Thymus (tissue), 11 donors: ENCODE results near the gene SFT2D3. TPM values are rescaled to one million over a fixed set of nuclear protein-coding genes. Genes with fewer than 3 reads are reported as not detected.

Source experiments
- DNase-seq, 9 donors: peaks; one replicate each; pipeline ENCODE4 v3.0.0-alpha.2; 2013; ENCODE audit warnings: low spot score in 9 of 9, low read depth in 6 of 9, missing footprints in 1 of 9
- H3K27ac ChIP-seq, 2 donors: one replicate each; pipeline ENCODE4 v1.5.1; 2013; ENCODE audit warnings: control low read depth in 1 of 2, low read depth in 1 of 2, low read length in 1 of 2, mild to moderate bottlenecking in 1 of 2, moderate library complexity in 1 of 2
- H3K27me3 ChIP-seq, 2 donors: one replicate each; pipeline ENCODE4 v1.5.1; 2013; ENCODE audit warnings: low read length in 1 of 2; ENCODE audit not compliant: control insufficient read depth in 2 of 2, insufficient read depth in 1 of 2
- H3K36me3 ChIP-seq, 2 donors: one replicate each; pipeline ENCODE4 v1.5.1; 2013; ENCODE audit warnings: low read length in 1 of 2, mild to moderate bottlenecking in 1 of 2, moderate library complexity in 1 of 2; ENCODE audit not compliant: control insufficient read depth in 2 of 2, insufficient read depth in 2 of 2
- H3K4me1 ChIP-seq, 2 donors: one replicate each; pipeline ENCODE4 v1.5.1; 2013; ENCODE audit warnings: low read length in 2 of 2; ENCODE audit not compliant: control insufficient read depth in 2 of 2, insufficient read depth in 2 of 2
- H3K4me3 ChIP-seq, 2 donors: one replicate each; pipeline ENCODE4 v1.5.1; 2013; ENCODE audit warnings: low read length in 2 of 2, control low read depth in 1 of 2, mild to moderate bottlenecking in 1 of 2
- H3K9me3 ChIP-seq, 2 donors: one replicate each; pipeline ENCODE4 v1.5.1; 2013; ENCODE audit warnings: low read length in 1 of 2, mild to moderate bottlenecking in 1 of 2; ENCODE audit not compliant: control insufficient read depth in 2 of 2, insufficient read depth in 1 of 2
- WGBS: extraction: QIAGEN DNeasy Blood & Tissue Kit; methylation state at CpG from one replicate; pipeline ENCODE4 v1.1.7; 2013; 5-methylcytosine and 5-hydroxymethylcytosine counted together
- polyA plus RNA-seq: library from polyadenylated mRNA; stranded (reverse); fragments of 200-250 nt; gene quantifications from one replicate; pipeline ENCODE4 v1.2.3, GENCODE V29; 2013
- total RNA-seq: library from RNA; stranded (reverse); fragments of 120-200 nt; gene quantifications from one replicate; pipeline ENCODE4 v1.2.4, GENCODE V29; 2013
- donor health status: healthy.

Gene SFT2D3
- total and polyA plus RNA-seq, 2 donors, result 7.3 to 8.8 TPM

DNA sequence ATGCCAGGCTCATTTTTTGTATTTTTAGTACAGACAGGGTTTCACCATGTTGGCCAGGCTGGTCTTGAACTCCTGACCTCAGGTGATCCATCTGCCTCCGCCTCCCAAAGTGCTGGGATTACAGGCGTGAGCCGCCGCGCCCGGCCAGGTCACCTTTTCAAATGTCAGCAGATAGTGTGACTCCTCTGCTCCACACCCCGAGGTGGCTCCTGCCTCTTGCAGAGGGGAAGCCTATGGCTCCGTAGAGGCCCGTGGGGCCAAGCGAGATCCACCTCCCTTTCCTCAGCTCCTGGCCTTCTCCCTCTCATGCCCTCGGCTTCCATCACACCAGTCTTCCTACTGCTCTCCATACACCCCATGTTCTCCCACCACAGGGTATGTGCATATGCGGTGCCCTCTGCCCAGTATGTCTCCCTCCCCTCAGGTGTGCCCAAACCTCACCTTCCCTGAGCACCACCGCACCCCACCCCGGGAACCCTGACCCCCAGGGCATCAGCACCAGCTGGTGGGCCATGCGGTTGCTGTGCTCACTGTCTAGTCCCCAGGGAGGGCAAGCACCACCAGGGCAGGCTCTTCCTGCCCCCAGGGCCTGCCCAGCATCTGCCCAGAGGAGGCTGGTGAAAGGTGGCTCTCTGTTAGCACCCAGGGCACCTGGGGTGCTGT lies 44.6 kb upstream of the SFT2D3 start:
- no peak for DNase-seq
- Histone ChIP-seq H3K36me3 (no peaks in the 10 kb centered on the region), H3K27ac (no peak overlapping the region), H3K9me3 (peaks cover 0 to 5% of the 10 kb centered on the region in 2 donors), H3K4me1 (peaks cover 7 to 22% of the 10 kb centered on the region in 2 donors), H3K27me3 (no peaks in the 10 kb centered on the region), H3K4me3 (no peak overlapping the region)
- 96% methylated on average over 15 of the region's 15 CpGs for WGBS

DNA sequence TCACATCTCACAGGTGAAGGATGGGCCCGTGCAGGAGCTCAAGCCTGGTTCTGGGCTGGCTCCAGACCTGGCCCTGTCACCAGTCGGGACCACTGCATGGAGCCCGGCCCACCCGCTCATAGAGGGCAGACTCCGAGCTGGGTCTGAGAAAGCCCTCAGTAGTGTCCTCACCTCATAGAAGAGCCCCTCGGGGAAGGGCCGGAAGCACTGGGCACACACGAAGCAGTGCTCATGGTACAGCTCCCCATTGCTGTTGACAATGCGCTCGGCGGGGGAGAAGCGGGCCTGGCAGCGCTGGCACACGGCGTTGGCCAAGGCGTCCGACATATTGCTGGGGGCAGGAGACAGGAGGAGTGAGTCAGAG lies 44.1 kb upstream of the SFT2D3 start:
- Histone ChIP-seq H3K27me3 (peaks cover 0 to 5% of the 10 kb centered on the region in 2 donors), H3K4me1 (peaks cover 7 to 17% of the 10 kb centered on the region in 2 donors), H3K4me3 (no peak overlapping the region), H3K36me3 (no peaks in the 10 kb centered on the region), H3K9me3 (peaks cover 0 to 5% of the 10 kb centered on the region in 2 donors), H3K27ac (no peak overlapping the region)
- no peak for DNase-seq
- 97% methylated on average over 17 of the region's 17 CpGs for WGBS

DNA sequence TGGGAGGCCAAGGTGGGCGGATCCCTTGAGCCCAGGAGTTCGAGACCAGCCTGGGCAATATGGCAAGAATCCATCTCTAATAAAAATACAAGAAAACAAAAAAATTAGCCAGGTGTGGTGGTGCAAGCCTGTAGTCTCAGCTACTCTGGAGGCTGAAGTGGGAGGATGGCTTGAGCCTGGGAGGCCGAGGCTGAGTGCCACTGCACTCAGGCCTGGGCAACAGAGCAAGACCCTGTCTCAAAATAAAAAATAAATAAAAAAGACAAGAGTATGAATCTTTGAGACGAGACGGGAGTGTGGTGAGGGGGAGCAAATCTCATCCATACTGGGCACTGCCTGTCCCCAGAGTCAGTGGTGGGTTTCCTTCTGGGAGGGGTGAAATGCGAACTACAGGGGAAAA lies 43.2 kb upstream of the SFT2D3 start:
- Histone ChIP-seq H3K4me1 (peaks cover 4 to 7% of the 10 kb centered on the region in 2 donors), H3K27ac (no peak overlapping the region), H3K36me3 (no peaks in the 10 kb centered on the region), H3K4me3 (no peak overlapping the region), H3K9me3 (peaks cover 0 to 5% of the 10 kb centered on the region in 2 donors), H3K27me3 (peaks cover 0 to 12% of the 10 kb centered on the region in 2 donors)
- 97% methylated on average over 6 of the region's 6 CpGs for WGBS
- no peak for DNase-seq

DNA sequence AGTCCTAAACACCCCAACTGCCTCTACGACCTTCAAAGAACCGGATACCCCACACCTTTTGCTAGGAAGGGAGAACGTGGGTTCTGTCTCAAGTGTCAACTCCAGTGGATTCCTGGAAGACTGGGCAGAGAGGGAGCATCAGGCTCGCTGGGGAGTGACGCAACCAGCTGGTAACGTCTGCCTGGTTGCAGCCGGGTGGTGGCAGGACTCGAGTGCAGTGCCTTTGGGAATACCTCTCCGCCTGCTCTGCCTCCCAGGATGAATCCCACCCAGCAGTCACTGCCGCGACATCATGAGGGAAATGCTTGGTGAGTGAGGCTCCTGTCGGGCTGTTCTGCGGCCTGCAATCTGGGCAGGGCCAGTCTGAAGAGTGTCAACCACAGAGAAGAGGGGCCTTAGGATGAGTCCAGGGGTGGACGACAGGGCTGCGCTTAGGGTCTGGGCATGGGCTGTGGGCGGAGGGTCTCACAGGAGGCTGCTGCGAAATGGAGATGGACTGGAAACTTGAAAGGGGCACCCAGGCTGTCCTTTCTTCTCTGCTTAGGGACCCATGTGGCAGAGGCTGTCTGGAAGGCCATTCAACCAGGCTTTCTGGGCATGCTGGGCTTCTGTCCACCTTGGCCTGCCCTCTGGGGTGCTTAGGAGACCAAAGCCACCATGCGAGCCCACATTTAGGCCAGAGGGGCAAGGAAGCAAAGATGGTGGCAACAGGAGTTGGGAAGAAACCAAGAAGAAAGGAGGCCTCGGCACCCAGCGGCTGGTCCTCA lies 42.5 kb upstream of the SFT2D3 start:
- peaks cover 0 to under 1% of the 10 kb centered on the region in 2 donors for H3K4me1 ChIP-seq
- H3K27me3 ChIP-seq, result peaks cover 4 to 18% of the 10 kb centered on the region in 2 donors
- no peaks in the 10 kb centered on the region for H3K36me3 ChIP-seq
- WGBS, result 97% methylated on average over 20 of the region's 20 CpGs
- no peak for DNase-seq
- H3K9me3 ChIP-seq, result peaks cover 0 to 5% of the 10 kb centered on the region in 2 donors
- peak overlapping the region in 1 of 2 donors; percentile 8 for H3K27ac ChIP-seq
- H3K4me3 ChIP-seq, result no peak overlapping the region

DNA sequence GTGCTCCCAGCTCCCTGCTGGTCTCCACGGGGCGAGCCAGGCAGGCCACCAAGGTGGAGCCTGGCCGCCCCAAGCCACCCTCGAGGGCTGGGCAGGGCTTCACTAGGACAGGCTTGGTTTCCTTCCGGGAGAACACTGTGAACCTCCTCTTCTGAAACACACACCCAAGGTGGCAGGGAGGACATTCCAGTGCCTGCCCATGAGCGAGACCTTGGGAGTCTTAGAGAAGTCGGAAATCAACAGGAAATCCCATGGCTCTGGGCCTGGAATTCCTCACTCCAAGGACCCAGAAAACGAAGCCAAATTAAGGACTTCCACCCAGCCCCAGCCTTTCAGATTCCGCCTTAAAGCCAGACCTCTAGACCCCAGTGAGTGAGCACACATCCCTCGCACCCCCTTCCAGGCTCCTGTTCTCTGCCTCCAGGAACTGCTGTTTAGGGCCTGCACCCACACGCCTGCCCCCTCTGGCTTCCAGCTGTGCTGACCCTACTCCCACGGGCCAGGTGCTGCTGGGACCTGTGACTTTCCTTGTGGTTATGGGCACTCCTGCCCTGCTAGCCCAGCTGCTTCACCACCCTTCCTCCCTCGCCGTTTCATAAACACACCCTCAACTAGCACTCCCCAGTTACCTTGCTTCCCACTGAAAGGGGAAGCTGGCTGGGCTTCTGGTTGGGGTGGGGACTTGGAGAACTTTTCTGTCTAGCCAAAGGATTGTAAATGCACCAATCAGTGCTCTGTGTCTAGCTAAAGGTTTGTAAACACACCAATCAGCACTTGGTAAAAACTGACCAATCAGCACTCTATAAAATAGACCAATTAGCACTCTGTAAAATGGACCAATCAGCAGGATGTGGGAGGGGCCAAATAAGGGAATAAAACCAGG lies 41.6 kb upstream of the SFT2D3 start:
- 71% methylated on average over 14 of the region's 14 CpGs for WGBS
- no peaks in the 10 kb centered on the region for H3K4me1 ChIP-seq

DNA sequence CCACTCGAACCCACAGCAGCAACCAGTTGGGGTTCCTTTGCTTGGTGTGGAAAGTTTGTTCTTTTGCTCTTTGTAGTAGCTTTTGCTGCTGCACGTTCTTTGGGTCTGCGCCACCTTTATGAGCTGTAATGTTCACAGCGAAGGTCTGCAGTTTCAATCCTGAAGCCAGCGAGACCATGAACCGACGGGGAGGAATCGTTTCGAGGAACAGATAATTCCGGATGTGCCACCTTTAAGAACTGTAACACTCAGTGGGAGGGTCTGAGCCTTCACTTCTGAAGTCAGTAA lies 41.1 kb upstream of the SFT2D3 start:
- WGBS, result 97% methylated on average over 10 of the region's 10 CpGs
- peaks cover 0 to 5% of the 10 kb centered on the region in 2 donors for H3K9me3 ChIP-seq
- no peak for DNase-seq
- no peaks in the 10 kb centered on the region for H3K36me3 ChIP-seq
- no peak overlapping the region for H3K4me3 ChIP-seq
- H3K27me3 ChIP-seq, result peaks cover 18 to 32% of the 10 kb centered on the region in 2 donors
- no peaks in the 10 kb centered on the region for H3K4me1 ChIP-seq
- H3K27ac ChIP-seq, result no peak overlapping the region

More for the DNA sequence above, 41.6 kb upstream of the SFT2D3 start:
- no peak for DNase-seq
- Histone ChIP-seq H3K36me3 (no peaks in the 10 kb centered on the region), H3K27ac (no peak overlapping the region), H3K4me3 (no peak overlapping the region), H3K9me3 (peaks cover 0 to 5% of the 10 kb centered on the region in 2 donors), H3K27me3 (peaks cover 12 to 26% of the 10 kb centered on the region in 2 donors)

DNA sequence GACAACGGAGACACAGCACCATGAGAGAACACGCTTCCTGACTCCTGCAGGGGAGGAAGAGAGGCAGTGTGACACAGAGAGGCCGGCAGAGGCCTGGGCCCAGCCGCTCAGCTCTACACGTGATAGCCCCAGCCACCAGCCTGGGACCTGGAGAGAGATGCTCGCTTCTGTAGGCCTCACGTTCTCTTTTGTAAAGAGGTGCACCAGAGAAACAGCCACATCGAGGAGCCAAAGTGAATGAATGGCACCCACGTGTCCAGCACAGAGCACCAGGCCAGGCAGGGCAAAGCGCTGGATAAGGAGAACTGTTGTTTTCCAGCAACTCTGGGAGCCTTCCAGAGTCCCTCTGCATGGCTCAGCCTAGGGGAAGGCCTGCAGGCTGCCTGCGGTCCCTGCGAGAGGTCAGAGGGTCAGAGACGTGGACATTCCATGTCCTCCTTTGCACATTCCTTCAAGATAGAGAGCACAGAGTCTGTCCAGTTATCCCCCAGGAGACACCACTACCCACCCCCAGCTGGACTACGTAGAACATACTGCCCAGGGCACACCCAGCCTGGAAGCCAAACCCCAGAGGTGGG lies 40.1 kb upstream of the SFT2D3 start:
- DNase-seq, result no peak
- Histone ChIP-seq H3K4me1 (no peaks in the 10 kb centered on the region), H3K36me3 (no peaks in the 10 kb centered on the region), H3K4me3 (no peak overlapping the region), H3K9me3 (peaks cover 0 to 5% of the 10 kb centered on the region in 2 donors), H3K27ac (no peak overlapping the region), H3K27me3 (peaks cover 26 to 41% of the 10 kb centered on the region in 2 donors)
- 98% methylated on average over 14 of the region's 14 CpGs for WGBS

DNA sequence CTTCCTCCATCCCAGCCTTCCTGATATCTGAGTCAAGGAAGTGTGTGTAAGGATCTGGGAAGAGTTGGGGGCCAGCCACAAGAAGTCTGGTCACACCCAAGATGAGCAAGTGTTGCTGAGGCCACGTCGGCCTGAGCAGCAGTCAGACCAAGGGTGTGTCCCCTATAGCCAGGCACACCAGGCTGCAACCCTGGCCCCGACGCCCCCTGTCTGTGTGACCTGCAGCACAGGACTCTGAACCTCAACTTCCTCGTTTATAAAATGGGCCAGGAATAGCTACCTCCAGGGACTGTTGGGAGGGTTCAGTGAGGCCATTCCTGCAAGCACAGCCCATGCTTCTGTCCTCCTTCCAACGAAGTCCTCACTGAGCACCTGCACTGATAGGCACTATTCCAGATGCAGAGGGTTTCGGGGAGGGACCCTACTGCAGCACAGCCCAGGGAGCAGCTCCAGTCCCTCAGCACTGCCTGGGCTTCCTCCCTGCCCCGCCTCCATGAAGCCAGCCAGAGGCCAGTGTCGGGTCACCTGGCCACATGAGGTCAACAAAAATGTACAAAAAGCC lies 39.3 kb upstream of the SFT2D3 start:
- DNase-seq, result no peak
- no peak overlapping the region for H3K4me3 ChIP-seq
- no peaks in the 10 kb centered on the region for H3K36me3 ChIP-seq
- H3K9me3 ChIP-seq, result peaks cover 0 to 5% of the 10 kb centered on the region in 2 donors
- H3K4me1 ChIP-seq, result no peaks in the 10 kb centered on the region
- peaks cover 26 to 50% of the 10 kb centered on the region in 2 donors for H3K27me3 ChIP-seq
- no peak overlapping the region for H3K27ac ChIP-seq
- WGBS, result 88% methylated on average over 9 of the region's 9 CpGs
